ENCODE results near the gene SNX8.

DNA sequence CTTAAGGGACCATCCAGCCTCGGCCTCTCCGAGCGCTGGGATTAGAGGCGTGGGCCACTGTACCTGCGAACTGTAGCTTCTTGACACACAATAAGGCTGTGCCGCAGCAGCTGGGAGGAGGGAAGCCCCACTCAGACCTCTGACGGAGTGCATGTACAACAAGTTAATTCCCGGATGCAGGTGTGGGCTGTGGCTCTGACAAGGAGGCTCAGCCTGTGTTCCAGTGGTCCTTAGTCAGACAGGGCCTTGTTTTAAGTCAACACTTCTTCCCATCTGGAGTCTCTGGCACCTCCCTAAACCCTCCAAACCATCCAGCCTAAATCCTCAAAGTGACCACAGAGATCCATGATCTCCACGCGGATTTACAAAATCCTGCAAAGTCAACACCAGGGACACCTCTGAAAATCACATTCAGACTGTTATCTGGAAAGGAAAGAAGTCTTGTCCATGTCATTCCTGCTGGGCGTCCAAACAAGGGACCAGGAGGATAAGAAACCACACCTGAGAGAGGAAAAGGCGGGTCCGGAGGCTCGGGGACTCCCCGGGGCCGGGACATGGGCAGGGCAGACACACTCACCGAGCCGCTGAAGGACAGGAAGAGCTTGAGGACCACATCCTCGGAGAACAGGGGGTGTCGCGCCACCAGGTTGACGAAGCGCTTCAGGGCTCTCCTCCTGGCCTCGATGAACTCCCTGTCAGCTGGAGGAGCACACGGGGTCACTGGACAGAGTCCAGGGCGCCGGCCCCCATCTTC lies 42.8 kb downstream of the SNX8 start:
- TF ChIP-seq, protein P1, sequence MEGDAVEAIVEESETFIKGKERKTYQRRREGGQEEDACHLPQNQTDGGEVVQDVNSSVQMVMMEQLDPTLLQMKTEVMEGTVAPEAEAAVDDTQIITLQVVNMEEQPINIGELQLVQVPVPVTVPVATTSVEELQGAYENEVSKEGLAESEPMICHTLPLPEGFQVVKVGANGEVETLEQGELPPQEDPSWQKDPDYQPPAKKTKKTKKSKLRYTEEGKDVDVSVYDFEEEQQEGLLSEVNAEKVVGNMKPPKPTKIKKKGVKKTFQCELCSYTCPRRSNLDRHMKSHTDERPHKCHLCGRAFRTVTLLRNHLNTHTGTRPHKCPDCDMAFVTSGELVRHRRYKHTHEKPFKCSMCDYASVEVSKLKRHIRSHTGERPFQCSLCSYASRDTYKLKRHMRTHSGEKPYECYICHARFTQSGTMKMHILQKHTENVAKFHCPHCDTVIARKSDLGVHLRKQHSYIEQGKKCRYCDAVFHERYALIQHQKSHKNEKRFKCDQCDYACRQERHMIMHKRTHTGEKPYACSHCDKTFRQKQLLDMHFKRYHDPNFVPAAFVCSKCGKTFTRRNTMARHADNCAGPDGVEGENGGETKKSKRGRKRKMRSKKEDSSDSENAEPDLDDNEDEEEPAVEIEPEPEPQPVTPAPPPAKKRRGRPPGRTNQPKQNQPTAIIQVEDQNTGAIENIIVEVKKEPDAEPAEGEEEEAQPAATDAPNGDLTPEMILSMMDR (IDR thresholded peaks at IDR 0.05), result no peak
- no peak for TF ChIP-seq POLR2AphosphoS5 (IDR thresholded peaks at IDR 0.05; ENCODE audit: low read depth, low read length)
- no peak for TF ChIP-seq TCF7L2 (IDR thresholded peaks at IDR 0.05; ENCODE audit: low read depth, low read length)
- TF ChIP-seq SIN3A (IDR thresholded peaks at IDR 0.05; ENCODE audit: borderline replicate concordance, insufficient read depth, low read depth, low read length), result no peak
- TF ChIP-seq, protein P2, sequence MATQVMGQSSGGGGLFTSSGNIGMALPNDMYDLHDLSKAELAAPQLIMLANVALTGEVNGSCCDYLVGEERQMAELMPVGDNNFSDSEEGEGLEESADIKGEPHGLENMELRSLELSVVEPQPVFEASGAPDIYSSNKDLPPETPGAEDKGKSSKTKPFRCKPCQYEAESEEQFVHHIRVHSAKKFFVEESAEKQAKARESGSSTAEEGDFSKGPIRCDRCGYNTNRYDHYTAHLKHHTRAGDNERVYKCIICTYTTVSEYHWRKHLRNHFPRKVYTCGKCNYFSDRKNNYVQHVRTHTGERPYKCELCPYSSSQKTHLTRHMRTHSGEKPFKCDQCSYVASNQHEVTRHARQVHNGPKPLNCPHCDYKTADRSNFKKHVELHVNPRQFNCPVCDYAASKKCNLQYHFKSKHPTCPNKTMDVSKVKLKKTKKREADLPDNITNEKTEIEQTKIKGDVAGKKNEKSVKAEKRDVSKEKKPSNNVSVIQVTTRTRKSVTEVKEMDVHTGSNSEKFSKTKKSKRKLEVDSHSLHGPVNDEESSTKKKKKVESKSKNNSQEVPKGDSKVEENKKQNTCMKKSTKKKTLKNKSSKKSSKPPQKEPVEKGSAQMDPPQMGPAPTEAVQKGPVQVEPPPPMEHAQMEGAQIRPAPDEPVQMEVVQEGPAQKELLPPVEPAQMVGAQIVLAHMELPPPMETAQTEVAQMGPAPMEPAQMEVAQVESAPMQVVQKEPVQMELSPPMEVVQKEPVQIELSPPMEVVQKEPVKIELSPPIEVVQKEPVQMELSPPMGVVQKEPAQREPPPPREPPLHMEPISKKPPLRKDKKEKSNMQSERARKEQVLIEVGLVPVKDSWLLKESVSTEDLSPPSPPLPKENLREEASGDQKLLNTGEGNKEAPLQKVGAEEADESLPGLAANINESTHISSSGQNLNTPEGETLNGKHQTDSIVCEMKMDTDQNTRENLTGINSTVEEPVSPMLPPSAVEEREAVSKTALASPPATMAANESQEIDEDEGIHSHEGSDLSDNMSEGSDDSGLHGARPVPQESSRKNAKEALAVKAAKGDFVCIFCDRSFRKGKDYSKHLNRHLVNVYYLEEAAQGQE (IDR thresholded peaks at IDR 0.05; ENCODE audit: insufficient read depth in 1 of 2, low read depth in 2 of 2, low read length in 1 of 2), result no peak
